GM19023 (cell line): Measurements from ENCODE around the gene ITGB1.
"Not testable (repeated sequence)": the region's sequence is repeated elsewhere in the genome, so short reads cannot be mapped to it uniquely, and the experiment has no call there.

Experiments
- ATAC-seq: cut with Tn5 transposase; IDR thresholded peaks from one replicate; pipeline ENCODE4 v1.9.1; 2021; ENCODE audit warnings: mild to moderate bottlenecking, moderate library complexity; ENCODE audit not compliant: unreplicated experiment

Gene ITGB1

DNA sequence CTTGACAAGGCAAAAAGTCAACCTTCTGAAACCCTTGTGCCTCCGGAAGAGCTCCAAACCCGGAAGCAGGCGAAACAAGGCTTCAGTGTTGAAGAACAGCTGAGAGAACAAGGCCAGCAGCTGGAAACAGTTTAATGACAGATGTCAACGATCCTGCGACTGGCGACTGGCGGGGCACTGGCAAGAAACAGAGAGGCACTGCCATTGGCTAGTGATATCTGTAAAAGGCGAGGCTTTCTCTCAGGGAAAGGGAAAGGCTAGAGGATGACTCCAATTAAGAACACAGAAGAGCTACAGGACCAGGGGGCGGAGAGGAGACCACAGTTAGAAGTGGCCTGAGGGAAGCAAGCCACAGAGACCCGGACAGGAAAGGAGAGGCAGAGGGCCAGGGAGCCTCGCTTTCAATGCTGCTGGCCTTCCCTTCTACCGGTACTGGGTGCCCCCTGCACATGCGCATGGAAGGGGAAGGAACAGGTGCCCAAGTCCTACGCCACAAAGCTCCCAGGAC, 19.4 kb downstream of the ITGB1 start:
- ATAC-seq = no peak

DNA sequence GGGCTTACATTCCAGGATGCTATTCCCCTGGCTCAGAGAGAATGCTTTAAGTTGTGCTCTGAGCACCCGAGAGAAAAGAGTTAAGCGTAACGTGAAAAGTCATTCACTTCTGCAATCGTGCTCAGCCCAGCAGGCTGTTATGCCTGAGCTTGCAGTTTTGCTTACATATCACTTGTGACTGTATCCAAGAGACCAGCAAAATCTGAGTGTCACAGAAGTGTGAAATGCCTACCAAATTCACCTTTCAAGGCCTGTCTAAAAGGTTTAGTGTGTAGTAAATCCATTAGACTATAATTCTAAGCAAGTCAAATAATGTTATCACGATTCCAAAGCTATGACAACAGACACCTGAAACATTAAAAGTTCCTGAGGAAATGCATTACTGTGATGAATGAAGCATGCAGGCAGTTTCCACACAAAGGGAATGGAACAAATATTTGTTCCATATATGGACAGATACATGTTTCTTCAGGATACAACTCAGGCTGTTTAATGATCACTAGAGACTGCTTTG, 20.1 kb downstream of the ITGB1 start:
- ATAC-seq = no peak

DNA sequence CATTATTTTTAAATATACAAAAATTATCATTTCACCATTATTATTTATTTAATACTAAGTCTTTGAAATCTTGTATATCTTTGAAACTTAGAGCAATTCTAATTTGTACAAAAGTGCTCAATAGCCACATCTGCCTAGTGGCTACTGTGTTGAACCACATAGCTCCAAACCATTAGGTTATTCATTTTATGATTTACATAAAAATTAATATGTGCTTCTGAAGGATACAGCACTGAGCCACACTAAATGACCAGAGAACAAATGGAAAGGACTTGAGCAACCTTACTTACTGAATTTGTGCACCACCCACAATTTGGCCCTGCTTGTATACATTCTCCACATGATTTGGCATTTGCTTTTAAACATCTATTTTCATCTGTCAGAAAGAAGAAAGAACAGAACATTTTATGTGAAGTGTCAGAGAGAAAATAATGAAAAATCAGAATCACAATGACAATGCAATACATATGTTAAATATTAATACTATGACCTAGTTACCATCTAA, 25.8 kb downstream of the ITGB1 start:
- no peak for ATAC-seq

DNA sequence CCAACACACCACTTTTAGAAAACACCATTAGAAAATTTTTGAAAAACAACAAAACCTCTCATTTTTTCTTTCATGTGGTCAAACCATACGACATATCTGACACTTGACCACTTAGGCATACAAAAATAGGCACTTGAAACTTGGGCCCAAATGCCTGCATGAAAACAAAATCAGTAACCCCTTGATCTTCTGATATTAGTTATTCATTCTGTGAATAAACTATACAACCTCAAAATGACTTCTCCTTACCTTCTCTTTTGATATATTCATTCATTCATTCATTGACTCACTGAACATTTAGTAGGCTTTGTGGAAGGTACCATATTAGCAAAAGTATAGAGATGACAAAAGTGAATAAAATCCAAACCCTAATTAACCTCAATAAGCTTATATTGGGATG, 26.4 kb downstream of the ITGB1 start:
- no peak for ATAC-seq

DNA sequence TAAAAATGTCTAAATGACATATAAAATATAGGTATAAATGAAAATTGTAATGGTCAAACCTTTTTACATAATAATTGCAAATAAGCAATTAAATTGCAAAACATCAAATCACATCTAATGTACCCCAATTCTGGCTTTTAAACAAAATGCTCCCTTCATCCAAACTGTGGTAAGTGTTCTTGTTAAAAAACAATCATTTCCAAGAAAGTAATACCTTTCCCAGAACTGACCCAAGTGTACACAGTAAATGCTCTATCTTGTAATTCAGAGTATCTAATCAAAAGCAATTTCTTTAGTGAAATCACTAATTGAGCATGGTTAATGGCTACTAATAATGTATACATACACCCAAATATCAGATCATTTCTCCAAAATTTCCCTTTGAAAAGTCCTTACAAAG, 28.0 kb downstream of the ITGB1 start:
- no peak for ATAC-seq

DNA sequence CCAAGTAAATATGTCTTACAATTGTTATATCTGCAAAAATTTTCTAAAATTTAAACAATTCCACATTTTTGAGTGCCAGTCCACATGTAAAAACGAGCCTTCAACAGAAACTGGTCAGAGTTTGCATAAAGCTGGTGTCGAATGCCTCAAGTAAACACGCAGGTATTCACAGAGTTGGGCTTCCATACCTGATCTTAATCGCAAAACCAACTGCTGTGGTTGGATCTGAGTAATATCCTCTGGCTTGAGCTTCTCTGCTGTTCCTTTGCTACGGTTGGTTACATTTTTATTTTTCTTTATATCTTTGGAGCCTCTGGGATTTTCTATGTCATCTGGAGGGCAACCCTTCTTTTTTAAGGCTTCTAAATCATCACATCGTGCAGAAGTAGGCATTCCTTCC, 28.4 kb downstream of the ITGB1 start:
- no peak for ATAC-seq

DNA sequence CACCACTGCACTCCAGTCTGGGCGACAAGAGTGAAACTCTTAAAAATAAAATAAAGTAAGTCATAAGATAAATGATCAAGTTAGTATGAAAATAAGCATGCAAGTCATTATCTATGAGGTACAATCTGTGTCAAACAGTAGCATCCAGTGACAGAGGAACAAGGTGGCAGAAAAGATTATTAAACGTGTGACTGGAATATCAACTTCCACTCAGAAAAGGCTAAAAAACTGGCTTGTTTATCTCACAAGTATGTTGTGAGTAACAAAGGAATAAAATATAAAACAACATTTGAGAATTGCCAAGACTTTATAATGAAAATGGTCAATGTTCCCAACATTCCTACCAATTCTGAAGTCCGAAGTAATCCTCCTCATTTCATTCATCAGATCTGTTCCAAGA, 30.3 kb downstream of the ITGB1 start:
- no peak for ATAC-seq

DNA sequence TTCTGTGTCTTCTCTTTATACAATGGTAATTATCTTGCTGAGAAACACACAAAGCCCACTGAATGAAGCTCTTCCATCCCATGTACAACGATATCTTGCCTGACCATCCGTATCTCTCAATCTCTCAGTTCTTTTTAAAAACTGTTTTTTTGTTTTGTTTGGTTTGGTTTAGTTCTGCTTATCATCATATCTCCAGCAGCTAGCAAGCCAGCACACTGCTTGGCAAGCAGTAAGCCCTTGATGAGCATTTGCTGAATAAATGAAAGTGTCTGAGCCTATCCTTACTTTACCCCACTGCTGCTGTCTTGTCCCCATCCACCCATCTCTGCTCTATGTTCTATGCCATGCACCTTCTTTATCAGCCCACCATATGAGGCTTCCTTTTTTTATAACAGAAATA, 34.2 kb downstream of the ITGB1 start:
- no peak for ATAC-seq

DNA sequence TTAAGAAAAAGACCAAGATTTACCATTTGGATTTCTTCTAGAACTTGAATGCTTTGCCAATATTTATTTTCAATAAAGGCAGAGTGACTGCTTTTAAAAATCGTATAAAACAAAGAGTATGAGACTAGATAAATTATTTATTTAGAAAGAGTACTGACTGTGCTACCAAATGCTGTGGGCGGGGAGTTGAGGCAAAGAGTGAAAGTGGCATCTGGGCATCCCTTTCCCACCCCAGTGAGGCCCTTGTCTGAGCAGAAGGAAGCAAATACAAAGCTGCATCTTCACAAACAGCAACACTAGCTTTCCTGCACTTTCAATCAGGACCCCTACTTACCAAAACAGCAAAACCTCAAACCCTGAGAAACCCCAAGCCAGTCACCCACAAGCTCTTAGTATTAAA, 34.9 kb downstream of the ITGB1 start:
- ATAC-seq = no peak

DNA sequence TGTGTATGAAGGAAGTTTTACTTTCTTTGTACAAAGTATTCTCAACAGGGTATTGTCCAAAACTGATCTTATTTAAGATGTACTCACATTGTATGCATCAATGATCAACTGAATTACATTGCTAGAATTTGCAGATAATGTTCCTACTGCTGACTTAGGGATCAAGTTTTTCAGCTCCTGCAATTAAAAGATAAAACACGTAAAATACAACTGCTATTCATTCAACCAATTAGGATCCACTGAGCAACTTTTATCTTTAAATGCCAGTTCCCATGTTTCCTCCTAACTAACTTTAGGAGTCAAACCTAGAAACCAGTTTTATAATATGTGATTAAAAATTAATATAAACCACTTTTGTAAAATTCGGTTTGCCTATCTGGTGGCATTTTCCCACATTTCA, 35.9 kb downstream of the ITGB1 start:
- no peak for ATAC-seq

DNA sequence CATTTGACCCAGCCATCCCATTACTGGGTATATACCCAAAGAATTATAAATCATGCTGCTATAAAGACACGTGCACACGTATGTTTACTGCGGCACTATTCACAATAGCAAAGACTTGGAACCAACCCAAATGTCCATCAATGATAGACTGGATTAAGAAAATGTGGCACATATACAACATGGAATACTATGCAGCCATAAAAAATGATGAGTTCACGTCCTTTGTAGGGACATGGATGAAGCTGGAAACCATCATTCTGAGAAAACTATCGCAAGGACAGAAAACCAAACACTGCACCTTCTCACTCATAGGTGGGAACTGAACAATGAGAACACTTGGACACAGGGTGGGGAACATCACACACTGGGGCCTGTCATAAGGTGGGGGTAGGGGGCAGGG, 40.2 kb downstream of the ITGB1 start:
- ATAC-seq = not testable (repeated sequence)

DNA sequence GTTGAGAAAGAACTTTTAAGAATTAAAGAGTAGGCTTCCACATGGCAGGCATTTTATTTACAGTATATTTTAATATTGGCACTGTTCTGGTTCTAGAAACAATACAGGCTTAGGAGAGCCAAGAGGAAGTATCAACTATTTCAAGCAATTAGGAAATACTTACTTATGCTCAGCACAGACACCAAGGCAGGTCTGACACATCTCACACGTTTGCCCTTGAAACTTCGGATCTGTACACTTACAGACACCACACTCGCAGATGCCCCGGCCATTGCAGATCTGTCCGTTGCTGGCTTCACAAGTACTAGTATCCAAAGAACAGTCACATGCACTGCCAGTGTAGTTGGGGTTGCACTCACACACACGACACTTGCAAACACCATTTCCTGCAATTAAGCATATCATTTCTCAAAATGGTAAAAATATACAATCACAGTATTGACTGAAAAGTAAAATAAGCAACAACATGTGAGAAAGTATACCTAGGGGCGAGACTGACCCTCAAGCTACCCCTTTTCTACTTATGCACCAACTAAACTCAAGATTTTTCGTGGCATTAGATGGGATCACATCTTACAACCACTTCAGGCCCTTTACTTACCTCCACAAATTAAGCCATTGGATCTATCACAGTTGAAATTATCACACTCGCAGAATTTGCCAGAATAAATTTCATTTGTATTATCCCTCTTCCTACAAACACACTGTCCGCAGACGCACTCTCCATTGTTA, 46.6 kb downstream of the ITGB1 start:
- ATAC-seq = no peak

DNA sequence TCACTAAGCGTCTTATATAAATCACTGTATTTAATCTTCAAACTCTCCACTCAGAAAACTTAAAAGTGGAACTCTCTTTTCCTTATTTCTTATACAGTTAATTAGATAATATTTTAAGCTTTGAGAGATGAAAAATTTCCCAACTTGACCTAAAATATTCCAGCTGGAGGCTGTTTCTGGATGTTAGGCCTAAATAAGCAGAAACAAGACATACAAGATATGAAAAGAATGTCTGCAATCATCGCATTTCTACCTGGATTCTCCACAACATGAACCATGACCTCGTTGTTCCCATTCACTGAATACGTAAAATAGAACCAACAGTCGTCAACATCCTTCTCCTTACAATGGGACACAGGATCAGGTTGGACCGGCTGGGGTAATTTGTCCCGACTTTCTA, 48.1 kb downstream of the ITGB1 start:
- ATAC-seq = not testable (repeated sequence)

DNA sequence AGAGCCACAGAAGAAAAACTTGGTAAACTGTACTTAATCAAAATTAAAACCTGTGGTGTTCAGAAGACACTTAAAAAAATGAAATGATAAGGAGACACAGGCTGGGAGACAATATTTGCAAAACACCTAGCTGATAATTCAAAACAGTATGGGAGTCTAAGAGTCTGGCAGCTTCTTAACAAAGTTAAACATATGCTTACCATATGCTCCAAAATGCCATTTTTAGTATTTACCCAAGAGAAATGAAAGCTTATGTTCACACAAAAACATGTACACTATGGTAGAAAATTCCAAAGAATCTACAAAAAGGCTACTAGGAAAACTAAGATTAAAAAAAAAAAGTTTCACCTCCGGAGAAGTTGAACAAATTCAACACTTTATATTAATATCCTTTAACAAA, 48.6 kb downstream of the ITGB1 start:
- ATAC-seq = no peak

DNA sequence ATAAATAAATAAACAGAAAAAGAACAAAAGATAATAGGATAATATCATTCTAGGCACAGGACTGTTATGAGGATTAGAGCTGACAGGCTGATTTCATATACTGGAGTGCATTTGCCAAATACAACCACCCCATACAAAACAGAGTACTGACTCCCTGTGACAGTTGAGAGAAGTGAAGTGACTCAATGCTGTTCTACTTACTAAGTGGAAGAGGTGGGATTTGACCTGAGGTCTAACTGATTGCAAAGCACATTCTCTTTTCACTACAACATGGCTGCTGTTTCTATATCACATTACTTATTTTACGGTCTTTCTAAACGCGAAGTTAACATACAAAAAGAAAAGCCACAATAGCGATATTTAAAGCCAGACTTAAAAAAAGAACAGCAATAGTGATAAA, 51.4 kb downstream of the ITGB1 start:
- ATAC-seq = no peak

DNA sequence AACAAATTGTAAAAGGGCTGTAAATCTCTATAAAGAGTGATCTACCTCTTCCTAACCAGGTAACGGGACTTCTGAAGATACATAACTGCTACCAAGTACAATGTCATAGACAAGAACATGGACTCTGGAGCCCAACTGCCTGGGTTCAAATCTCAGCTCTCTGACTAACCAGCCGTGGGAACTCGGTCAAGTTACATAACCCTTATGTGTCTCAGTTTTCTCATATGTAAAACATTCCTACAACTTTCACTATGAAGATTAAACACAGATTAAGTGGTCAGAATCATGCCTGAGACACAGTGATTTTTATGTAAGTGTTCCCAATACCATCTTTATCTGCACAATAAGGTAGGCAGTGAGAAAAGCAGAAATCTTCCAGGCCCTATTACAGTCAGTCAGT, 52.6 kb downstream of the ITGB1 start:
- ATAC-seq = no peak

DNA sequence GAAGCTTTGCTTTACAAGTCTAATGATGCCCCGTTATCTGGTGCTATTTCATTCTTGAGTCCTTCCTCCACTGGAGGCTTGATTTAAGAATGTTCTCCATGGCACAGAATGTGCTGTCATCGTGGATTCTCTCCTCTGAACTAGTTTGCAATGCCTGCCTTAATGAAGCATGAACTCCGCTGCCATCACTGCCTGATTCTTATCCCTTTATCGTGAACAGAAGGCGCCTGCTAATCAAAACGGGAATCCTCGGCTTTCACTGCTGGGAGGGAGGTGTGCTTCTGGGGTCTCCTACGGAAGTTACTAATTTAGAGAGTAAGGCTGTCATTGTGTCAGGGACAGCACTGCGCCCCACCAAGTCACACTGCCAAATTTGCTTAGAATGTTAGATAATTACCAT, 56.2 kb downstream of the ITGB1 start:
- ATAC-seq = no peak

DNA sequence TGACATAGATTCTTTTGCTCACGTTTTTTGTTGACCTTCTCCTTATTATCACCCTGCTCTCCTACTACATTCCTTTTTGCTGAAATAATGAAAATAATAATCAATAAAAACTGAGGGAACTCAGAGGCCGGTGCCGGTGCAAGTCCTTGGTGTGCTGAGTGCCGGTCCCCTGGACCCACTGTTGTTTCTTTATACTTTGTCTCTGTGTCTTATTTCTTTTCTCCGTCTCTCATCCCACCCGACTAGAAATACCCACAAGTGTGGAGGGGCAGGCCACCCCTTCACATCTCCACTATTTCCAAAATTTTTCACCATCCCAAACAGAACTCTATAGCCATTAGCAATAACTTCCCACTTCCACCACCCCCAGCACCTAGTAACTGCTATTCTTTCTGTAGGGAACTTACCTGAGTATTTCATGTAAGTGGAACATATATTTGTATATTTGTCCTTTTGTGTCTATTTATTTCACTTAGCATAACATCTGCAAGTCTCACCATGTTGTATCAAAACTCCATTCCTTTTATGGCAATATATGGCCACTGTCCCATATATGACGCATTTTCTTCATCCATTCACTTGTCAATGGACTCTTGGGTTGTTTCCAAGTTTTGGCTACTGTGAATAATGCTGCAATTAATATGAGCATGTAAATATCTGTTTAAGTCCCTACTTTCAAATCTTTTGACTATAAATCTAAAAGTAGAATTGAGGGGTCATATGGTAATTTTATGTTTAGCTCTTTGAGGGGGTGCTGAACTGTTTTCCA, 62.6 kb downstream of the ITGB1 start:
- not testable (repeated sequence) for ATAC-seq

DNA sequence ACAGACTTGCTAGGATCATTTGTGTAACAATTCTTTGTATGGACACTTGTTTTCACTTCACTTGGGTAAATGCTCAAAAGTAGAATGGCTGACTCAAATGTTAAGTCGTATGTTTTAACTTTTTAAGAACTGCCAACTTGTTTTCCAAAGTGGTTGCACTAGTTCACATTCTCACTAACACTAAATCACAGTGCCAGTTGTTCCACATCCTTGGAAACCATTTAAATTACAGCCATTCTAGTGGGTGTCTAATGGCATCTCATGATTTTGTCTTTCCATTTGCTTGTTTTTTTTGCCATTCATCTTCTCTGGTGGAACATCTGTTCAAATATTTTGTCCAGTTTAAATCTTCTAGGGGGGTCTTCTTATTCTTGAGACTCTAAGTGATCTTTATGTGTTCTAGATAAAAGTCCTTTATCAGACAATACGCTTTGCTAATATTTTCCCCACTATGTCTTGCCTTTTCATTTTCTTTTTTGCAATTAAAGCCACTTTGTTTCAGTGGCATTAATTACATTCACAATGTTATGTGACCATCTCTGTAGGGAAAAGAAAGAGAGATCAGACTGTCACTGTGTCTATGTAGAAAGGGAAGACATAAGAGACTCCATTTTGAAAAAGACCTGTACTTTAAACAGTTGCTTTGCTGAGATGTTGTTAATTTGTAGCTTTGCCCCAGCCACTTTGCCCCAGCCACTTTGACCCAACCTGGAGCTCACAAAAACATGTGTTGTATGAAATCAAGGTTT, 63.9 kb downstream of the ITGB1 start:
- no peak for ATAC-seq

DNA sequence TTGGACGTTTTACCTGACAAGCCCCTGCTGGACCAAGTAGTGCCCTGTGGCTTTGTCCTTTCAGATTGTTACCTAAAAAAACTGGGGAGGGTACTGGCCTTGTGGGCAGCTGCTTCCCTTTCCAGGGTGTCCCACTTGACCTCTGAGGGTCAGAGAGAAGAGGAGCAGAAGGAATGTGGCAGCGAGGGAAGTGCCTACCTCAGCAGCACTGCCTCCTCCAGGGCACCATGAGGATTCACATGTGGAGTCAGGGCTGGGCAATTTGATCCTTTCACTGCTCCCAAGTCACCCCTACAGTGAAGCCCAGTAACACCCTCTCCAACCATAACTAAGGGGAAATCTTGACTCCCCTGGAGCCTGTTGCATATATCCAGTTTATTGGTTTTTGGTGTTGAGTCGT, 64.6 kb downstream of the ITGB1 start:
- no peak for ATAC-seq

DNA sequence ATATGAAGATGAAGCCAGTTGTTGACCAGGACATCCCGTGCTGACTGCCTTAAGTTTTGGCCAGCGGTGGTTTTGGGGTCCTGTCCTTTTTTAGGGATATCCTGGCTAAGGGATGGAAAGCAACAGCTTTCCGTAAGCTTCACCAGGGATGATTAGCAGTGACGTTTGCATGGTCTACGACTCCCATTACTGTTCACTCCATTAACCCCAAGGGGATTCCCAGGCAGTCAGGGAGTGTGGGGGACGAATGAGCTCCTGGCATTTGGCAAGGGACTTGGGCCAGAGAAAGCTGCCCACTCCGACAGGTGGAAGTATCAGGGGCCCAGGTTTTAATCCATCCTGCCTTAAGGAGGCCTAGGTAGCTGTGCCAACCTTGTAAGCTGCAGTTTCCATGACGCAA, 66.8 kb downstream of the ITGB1 start:
- ATAC-seq = no peak
